Myocyte (in vitro differentiated cells): ENCODE results near the gene SRRM5. TPM values are rescaled to one million over a fixed set of nuclear protein-coding genes. Genes with fewer than 3 reads are reported as not detected.

Experiments
- total RNA-seq: library from RNA; depleted of rRNA; stranded (reverse); fragments of >200 nt; gene quantifications from 2 replicates; pipeline ENCODE4 v1.2.3, GENCODE V29; 2014

The SRRM5 gene
- total RNA-seq, 1 donor from 2014 or later, result not detected

Other genes starting within 250 kb of the SRRM5 start
- not detected in 2 replicates for gene TEX101, start 197.2 kb upstream of the SRRM5 start, total RNA-seq
- gene LYPD3, start 146.5 kb upstream of the SRRM5 start, total RNA-seq, result 0.21 and 0.37 TPM in 2 replicates
- 7.8 and 15.7 TPM in 2 replicates for gene PHLDB3, start 107.3 kb upstream of the SRRM5 start, total RNA-seq
- 17.6 and 19.8 TPM in 2 replicates for gene ETHE1, start 84.9 kb upstream of the SRRM5 start, total RNA-seq
- gene ZNF575, start 78.9 kb upstream of the SRRM5 start, total RNA-seq, result not detected in 2 replicates
- 29.2 and 32.1 TPM in 2 replicates for gene XRCC1, start 36.6 kb upstream of the SRRM5 start, total RNA-seq
- 0.94 TPM in 1 of 2 replicates, not detected in the other for gene PINLYP, start 36.3 kb upstream of the SRRM5 start, total RNA-seq
- 41.3 and 48.1 TPM in 2 replicates for gene IRGQ, start 16.0 kb upstream of the SRRM5 start, total RNA-seq
- gene ZNF576, start 15.5 kb upstream of the SRRM5 start, total RNA-seq, result 10.1 and 12.2 TPM in 2 replicates
- gene ZNF428, start 7.5 kb downstream of the SRRM5 start, total RNA-seq, result 52.6 and 65.2 TPM in 2 replicates
- gene CADM4, start 27.8 kb downstream of the SRRM5 start, total RNA-seq, result 1.4 and 1.6 TPM in 2 replicates
- gene PLAUR, start 58.1 kb downstream of the SRRM5 start, total RNA-seq, result 6.3 and 6.9 TPM in 2 replicates
- gene IRGC, start 104.0 kb downstream of the SRRM5 start, total RNA-seq, result not detected in 2 replicates
- 16.0 and 19.3 TPM in 2 replicates for gene SMG9, start 142.9 kb downstream of the SRRM5 start, total RNA-seq
- gene KCNN4, start 168.9 kb downstream of the SRRM5 start, total RNA-seq, result 0.27 and 1.6 TPM in 2 replicates
- 0.11 TPM in 1 of 2 replicates, not detected in the other for gene LYPD5, start 190.4 kb downstream of the SRRM5 start, total RNA-seq
- 14.4 and 27.3 TPM in 2 replicates for gene ZNF283, start 215.2 kb downstream of the SRRM5 start, total RNA-seq